Head of caudate nucleus (tissue), 42 donors: ENCODE measurements around the gene UBAP1L.

Source experiments
- DNase-seq, 42 donors: peaks; one replicate each; pipeline versions ENCODE4 v3.0.0 to v3.0.0-alpha.2; 2020 to 2021; ENCODE audit warnings: mixed read lengths in 7 of 42
- intact Hi-C: fragments of 100-400 bp; cut with DNase I; formaldehyde crosslinking; loops from one replicate; pipeline ENCODE4 v1.15.0; 2022

The UBAP1L gene

DNA sequence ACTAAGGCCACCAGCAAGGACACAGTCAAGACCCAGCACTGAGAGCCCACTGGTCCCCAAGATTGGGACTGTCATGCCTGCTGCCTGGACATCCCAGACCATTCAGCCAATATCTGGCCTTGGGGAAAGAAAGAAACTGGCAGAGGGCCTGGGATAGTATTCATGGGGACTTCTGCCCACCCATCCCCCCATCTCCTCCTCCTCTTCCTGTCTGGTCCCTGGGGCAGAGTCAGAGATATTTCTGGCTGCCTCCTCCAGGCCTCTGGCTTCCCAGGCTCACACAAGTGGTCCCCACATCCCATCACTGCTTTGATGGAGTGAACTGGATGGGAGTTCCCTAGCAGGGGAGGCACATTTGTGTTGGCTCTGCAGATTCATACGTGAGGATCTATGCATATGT is 43.0 kb downstream of the UBAP1L start:
- DNase-seq, result no peak
- intact Hi-C loops, result no loop called here

DNA sequence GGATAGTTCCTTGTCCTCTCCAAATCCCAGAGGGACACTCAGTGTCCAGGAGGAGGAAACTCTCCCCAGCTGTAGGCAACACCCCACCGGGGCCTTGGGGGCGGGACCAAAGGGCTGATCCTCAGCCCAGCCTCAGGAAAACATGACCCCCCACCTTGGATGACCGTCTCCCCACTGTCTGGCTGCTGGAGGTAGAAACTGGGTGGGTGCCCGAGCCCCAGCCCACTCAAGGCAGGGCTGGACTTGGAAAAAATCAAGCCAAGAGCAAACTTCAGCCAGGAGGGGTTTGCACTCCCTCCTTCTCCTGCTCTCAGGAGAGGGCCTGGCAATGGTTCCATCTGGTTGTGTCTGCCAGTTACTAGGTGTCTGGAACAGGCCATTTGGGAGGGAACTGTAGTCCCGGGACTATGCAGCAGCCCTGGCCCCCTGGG is 43.6 kb downstream of the UBAP1L start:
- DNase-seq, result peak in 4 of 42 donors; percentile 46 to 56 (median 52)

DNA sequence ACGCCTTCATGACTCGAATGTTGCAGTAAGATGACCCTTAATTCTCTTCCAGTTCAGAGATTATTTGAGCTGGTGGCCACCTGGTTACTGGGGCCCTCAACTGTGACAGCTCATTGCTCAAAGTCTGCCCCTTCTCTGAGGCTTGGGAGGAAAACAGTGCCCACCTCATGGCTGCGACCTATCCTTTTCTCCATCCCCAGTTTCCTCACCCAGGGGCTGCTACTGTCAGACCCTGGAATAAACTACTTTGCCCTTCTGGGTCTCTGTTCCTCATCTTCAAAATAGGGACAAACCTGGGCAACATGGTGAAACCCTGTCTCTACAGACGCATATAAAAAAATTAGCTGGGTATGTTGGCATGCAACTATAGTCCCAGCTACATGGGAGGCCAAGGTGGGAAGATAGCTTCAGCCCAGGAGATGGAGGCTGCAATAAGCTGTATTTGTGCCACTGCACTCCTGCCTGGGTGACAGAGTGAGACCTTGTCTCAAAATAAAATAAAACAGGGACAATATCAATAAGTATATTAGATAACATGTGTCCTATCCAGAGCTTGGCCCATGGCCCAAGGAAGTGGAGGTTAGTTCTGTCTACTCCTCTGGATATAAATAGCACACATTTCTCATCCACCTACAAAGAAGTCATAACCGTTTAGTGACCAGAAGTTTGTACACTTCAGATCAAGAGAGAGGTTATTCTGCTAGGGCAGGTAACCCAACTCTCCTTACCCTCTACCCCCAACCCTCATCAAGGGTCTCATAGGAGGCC is 45.0 kb downstream of the UBAP1L start:
- intact Hi-C loops, result no loop called here
- DNase-seq, result no peak

More for the DNA sequence above, 43.6 kb downstream of the UBAP1L start:
- intact Hi-C loops, result no loop called here

DNA sequence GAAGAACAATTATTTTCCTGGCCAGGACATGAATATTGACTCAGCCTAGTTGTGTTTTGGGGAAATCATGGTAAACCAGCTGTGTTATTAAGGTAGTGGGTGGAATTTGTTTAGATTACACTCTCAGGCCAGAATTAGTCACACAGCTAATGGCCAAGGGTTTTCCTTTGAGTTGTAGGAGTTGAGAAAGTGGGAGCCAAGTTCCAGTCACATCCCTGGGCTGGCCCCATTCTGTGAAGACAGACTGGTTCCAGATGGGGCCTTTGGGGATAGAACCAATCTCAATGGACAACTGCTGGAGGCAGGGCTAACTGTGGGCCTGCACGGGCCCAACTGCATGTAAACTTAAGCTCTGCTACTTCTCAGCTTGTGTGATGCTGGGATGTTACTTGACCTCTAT is 45.8 kb downstream of the UBAP1L start:
- intact Hi-C loops, result no loop called here
- no peak for DNase-seq

DNA sequence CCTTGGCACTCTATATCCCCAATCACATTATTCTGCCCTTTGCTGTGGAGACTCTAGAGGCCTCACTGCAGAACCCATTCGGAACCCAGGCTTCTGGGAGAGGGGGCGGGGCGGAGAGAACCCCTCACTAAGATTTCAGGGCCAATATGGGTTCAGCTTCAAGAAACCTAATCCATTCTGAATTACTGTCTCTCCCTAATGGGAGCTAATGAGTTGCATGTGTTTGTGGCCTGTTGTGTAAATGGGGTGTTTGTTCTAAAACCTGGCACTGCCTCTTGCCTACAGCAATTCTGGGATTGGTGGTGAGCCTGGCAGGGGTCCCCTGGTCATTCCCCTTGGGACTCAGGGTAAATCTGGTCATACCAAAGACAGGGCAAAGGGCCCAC is 46.6 kb downstream of the UBAP1L start:
- intact Hi-C loops, result no loop called here
- DNase-seq, result no peak

DNA sequence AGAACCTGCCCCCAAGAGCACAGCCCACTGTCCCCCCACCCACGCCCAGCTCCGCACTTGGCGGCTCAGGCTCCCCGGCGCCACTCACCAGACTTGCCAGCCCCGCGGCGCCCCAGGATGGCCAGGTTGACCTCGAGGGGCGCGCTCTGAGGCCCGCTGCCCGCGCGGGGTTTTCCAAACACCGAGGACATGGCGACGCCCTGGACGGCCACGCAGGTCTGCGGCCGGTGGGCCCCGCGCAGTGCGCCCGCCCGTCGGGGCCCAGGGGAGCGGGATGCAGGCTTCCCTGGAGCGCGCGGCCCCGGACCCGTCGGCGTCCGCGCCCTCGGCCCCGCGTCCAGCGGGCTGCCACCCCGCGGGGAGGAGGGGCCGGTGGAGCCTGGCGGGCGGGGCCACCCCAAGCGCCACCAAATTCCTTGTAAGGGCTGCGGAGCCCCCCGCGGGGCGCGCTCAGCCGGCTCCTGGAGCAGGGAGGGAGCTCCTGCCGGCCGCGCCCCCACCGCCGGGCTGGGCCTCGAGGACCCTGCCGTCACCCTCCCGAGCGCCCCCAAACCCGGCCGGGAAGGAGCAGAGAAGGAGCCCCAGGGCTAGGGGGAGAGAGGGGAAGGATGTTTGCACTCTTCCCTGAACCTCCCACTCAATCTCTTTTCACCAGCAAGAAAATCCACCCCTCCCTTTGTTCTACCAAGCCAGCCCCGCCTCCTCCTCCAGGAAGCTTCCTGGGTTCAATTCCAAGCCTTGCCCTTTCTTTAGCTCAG is 47.2 kb downstream of the UBAP1L start, which contains the start of gene RASL12:
TSS of gene RASL12 (minus strand) at position 347 of the 758 bp plus-strand sequence. CDS start at position 191, 156 bp downstream.
- DNase-seq, result peak in 1 of 42 donors; percentile 24
- intact Hi-C loops, result no loop called here

DNA sequence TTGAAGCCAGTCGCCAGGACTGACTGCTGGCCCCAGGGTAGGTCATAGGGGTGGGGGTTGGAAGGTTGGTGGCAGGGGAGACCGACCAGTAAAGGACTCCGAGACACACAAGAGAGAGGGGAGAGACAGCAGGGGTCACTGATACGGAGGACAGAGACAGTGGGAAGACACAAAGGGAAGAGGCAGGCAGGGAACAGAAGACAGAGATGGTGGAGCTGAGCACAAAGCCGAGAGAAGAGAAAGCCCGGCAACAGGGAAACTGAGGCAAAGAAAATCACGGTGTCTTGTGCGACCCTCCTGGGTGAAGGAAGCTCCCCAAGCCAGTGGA is 47.7 kb downstream of the UBAP1L start:
- DNase-seq, result no peak
- intact Hi-C loops, result no loop called here

DNA sequence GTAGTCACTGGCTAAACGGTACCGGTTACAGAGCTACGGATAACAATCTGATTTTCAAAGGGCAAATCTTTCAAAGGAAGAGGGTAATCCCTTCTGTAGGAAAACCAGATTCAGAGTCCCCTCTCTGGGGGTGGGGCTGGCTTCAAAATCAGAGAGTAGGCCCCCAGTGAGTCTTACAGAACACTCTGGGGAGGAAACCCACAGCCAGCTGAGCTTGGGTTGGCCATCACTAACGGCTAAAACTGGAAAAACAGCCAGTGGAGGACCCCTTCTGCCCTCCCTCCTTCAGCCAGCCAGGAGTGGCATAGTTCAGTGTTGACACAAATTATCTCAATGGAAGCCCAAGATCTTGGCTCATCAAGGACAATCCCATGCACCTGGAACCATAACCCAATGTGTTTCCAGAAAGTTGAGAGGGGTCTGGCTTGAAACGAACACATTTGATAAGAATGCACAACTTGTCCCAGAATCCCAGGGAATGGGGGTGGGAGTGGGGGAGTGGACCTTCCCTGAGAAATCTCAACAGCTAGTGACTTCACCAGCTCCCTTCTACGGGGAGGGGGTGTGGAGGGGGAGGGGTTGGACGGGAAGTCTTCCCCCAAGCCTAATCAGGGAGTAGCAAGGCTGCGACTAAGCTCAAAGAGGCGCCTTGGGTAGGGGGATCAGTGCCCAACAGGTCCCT is 48.2 kb downstream of the UBAP1L start:
- intact Hi-C loops, result no loop called here
- peak in 2 of 42 donors; percentile 23 to 42 for DNase-seq

DNA sequence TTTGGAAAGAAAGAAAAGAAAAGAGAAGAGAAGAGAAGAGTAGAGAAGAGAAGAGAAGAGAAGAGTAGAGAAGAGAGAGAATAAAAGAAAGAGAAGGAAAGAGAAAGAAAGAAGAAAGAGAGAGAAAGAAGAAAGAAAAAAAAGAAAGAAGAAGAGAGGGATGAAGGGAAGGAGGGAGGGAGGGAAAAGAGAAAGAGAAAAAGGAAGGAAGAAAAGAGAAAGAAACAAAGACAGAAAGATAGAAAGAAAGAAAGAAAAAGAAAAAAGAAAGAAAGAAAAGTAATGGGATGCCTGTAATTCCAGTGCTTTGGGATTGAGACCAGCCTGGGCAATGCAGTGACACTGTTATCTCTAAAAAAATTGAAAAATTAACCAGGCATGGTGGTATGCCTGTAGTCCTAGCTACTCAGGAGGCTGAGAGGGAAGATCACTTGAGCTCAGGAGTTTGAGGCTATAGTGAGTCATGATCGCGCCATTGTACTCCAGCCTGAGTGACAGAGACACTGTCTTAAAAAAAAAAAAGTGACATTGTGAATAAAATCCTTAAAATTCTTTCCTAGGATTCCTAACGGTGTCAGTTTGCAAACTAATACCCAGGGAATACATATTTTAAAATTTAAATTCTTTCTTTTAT is 48.9 kb downstream of the UBAP1L start:
- intact Hi-C loops, result no loop called here

DNA sequence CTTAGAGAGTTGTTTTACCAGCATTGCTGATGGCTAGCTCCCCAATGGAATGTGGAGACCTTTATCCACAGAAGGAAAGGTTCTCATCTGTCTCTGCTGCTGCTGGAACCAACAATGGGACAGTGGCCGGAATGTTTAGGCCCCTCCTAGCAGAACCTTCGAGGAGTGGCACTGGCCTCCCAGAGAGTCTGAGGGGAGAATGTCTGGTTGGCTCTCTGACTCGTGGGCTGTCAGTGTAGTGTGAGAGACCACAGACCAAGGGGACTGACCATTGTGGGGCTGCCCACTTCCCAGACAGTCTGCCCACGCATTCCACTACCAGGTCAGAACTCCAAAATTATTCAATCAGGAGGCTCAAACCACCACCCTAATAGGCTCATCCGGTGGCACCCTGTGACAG is 52.3 kb downstream of the UBAP1L start:
- no peak for DNase-seq
- intact Hi-C loops, result no loop called here

More for the DNA sequence above, 48.9 kb downstream of the UBAP1L start:
- no peak for DNase-seq

DNA sequence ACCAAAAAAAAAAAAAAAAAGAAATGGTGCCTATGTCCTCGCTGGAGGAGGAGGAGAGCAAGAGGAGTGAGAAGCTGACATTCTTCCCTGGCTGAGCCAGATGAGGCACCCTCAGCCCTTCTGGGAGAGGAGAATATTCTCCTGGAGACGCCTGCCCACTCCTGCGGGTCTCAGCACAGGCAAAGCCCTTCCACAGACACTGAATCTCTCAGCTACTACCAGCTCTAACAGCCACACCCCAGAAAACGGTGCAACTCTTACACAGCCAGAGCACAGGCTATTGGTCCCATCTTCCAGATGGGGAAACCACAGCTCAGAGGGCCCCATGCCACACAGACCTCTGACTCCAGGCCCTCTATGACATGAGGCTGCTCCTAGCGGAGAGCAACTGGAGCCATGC is 52.9 kb downstream of the UBAP1L start:
- no peak for DNase-seq
- intact Hi-C loops, result no loop called here

DNA sequence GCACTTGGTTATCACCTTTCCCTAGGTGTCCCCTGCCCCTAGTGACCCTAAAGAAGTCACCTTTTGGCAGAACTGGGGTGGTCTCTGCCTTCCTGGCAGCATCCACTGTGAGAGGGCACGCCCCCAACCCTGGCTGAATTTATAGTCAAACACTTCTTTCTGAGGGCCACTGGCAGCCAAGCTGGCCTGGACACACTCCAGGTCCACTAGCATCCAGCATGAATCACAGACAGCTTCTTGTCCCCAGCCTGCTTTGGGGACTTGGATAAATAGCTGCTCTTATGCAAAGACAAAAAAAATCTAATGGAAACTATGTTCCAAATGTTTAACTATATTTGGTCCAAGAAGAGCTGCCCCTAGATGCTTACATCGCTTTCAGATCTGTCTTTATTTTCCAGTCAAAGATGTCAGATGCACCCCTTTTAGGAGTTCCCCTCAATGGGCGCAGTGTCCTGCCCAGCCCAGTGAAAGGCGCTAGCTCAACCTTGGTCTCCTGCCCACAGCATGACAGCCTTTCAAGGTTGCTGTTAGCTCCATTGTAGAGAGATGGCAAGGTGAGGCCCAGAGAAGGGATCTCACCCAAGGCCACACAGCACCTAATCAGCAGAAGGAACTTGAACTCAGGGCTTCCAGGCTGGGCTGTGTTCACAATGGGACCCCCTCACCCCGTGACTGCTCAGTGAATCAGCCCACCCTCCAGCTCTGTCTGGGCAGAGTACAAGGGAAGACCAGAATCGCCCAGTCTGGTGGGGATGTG is 54.2 kb downstream of the UBAP1L start:
- intact Hi-C loops, result no loop called here
- peak in 41 of 42 donors; percentile 38 to 89 (median 75) for DNase-seq

DNA sequence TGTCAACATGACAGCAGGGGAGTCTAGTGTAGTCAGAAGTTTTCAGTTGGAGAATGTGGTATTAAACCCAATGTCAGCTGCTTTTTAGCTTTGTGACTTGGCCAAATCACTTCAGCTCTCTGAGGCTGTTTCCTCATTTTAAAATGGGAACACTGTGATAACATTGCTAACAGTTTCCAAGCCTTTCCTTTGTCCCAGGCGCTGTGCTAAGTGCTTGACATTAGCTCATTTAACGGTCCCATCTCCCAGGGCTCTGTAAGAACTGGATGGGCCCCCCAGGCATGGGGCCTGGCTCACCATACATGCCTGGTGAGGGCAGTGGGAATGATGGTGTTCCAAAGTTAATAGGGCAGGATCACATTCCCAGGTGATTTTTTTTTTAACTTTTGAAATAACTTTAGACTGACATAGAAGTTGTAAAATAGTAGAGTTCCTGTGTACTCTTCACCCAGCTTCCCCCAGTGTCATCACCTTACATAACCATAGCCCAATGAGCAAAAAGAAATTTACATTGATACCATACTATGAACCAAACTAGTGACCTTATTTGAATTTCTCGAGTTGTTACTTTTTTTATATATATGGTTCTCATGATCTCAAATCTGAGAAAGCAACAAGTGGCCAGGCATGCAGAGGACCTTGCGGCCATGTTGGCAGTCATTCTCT is 54.9 kb downstream of the UBAP1L start:
- no peak for DNase-seq
- intact Hi-C loops, result loop anchor here (10.0 kb wide), 1 partner anchor 45 kb away; no protein-coding TSS in a partner anchor

DNA sequence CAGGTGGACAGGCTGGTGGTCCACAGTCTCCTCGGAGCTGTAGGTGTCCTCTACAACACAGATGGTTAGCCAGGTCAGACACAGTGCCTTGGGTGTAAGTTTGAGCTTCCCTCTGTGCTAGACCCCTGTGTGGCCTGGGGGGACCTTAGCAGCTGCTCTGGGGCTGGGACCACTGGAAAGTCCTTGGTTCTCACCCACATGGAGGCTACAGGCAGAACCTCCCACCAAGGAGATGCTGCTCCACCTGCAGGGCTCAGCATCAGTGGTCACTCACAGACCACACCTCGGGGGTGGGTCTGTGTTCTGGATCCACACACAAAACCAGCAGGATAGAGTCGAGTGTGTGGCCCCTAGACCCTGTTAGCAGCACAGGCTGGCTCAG is 55.6 kb downstream of the UBAP1L start:
- intact Hi-C loops, result loop anchor here (10.0 kb wide), 1 partner anchor 45 kb away; no protein-coding TSS in a partner anchor
- no peak for DNase-seq

DNA sequence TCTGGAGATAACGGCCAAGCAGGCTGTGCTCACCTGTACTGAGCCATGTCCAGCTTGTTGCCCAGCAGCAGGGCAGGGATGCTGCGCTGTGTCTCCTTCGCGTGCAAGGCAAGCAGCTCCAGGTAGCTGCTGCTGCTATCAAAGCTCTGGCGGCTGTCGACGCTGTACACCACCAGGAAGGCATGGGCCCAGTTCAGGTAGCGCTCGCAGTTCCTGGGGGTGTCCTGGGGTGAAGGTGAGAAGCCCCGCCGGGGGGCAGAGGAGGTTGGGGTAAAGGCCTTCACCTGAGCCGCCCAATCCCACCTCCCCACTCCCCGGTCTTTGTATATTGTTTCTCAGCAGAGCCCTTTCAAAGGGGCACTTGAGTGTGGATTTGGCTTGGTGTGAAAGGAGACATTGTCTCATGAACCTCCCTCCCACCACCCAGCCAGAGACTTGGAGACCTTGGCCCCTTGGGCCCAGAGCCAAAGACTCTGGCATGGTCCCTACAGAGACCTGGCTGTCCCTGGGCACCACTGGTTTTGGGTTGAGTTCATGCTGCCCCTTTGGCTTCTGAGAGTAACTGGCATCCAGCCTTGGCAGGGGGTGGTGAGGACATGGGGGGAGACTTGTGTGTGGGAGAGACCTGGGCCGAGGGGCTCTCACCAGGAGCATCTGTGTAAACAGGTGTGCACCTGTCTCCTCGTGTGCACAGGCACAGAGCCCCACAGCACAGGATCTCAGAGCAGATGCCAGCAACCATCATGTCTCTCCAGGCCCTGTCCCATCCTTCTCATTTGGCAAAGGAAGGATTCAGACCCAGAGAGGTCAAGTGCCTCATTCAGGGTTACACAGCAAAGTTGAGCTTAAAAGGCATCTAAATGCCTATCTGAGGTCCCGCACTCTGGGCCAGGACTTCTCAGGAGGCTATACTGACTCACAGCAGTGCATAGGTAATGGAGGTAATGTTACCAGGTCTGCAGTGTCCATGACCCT is 56.3 kb downstream of the UBAP1L start:
- intact Hi-C loops, result loop anchor here (10.0 kb wide), 1 partner anchor 46 kb away; no protein-coding TSS in a partner anchor
- peak in 28 of 42 donors; percentile 13 to 79 (median 53) for DNase-seq

DNA sequence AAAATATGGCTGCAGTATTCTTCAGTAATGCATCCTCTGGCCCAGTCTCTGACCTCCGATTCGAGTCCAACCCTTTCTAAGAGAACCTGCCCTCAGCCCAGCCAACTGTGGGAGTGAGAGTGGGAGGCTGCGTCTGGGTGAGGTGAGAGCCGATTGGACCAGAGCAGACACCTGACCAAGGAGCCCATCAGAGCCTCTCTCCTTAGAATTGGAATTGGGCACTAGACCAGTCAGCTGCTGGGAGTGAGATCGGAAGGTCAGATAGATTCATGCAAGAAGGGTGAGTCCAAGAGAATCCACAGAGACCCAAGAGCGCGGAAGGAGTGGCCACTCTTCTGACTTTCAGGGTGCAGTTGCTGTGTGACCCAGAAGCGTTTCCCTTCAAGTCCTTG is 57.5 kb downstream of the UBAP1L start:
- intact Hi-C loops, result loop anchor here (10.0 kb wide), 1 partner anchor 47 kb away; no protein-coding TSS in a partner anchor
- no peak for DNase-seq
